GM06990 (cell line): ENCODE data around the gene MTRFR.

ENCODE experiments used
- DNase-seq: peaks from one replicate; pipeline ENCODE4 v3.0.0-alpha.2; 2011; ENCODE audit not compliant: insufficient read length; ENCODE audit errors: extremely low read depth
- H3K27me3 ChIP-seq: replicated peaks from 2 replicates; pipeline ENCODE4 v1.6.0; 2011; ENCODE audit warnings: low read length; ENCODE audit not compliant: control insufficient read depth, insufficient read depth
- H3K36me3 ChIP-seq: 2 replicates; pipeline ENCODE4 v1.5.1; 2011; ENCODE audit warnings: low read length; ENCODE audit not compliant: control insufficient read depth, insufficient read depth
- H3K4me3 ChIP-seq: replicated peaks from 2 replicates; pipeline ENCODE4 v1.5.1; 2011; ENCODE audit warnings: low read depth, mild to moderate bottlenecking, control low read depth, low read length
- TF ChIP-seq, protein P1 (sequence below): IDR thresholded peaks from 2 replicates; pipeline ENCODE4 v1.5.1; 2011; ENCODE audit warnings: low read length, control low read depth, mild to moderate bottlenecking, inconsistent platforms; ENCODE audit not compliant: insufficient read depth, poor library complexity, severe bottlenecking

Gene MTRFR

GRCh38 chr12:123267991-123268843 lies 35.0 kb downstream of the MTRFR start:
- TF ChIP-seq, protein P1, sequence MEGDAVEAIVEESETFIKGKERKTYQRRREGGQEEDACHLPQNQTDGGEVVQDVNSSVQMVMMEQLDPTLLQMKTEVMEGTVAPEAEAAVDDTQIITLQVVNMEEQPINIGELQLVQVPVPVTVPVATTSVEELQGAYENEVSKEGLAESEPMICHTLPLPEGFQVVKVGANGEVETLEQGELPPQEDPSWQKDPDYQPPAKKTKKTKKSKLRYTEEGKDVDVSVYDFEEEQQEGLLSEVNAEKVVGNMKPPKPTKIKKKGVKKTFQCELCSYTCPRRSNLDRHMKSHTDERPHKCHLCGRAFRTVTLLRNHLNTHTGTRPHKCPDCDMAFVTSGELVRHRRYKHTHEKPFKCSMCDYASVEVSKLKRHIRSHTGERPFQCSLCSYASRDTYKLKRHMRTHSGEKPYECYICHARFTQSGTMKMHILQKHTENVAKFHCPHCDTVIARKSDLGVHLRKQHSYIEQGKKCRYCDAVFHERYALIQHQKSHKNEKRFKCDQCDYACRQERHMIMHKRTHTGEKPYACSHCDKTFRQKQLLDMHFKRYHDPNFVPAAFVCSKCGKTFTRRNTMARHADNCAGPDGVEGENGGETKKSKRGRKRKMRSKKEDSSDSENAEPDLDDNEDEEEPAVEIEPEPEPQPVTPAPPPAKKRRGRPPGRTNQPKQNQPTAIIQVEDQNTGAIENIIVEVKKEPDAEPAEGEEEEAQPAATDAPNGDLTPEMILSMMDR, result no peak
- no peaks in the 10 kb centered on the region for H3K27me3 ChIP-seq
- H3K4me3 ChIP-seq, result no peak overlapping the region
- no peak for DNase-seq
- no peaks in the 10 kb centered on the region; the same call in none of the 2 replicates for H3K36me3 ChIP-seq

- H3K4me3 ChIP-seq, result no peak overlapping the region
- DNase-seq, result no peak
- no peaks in the 10 kb centered on the region; the same call in 1 of the 2 replicates for H3K36me3 ChIP-seq
- no peaks in the 10 kb centered on the region for H3K27me3 ChIP-seq
- TF ChIP-seq, protein P1, result no peak
These were observed 35.6 kb downstream of the MTRFR start for GRCh38 chr12:123268850-123269249.

DNA sequence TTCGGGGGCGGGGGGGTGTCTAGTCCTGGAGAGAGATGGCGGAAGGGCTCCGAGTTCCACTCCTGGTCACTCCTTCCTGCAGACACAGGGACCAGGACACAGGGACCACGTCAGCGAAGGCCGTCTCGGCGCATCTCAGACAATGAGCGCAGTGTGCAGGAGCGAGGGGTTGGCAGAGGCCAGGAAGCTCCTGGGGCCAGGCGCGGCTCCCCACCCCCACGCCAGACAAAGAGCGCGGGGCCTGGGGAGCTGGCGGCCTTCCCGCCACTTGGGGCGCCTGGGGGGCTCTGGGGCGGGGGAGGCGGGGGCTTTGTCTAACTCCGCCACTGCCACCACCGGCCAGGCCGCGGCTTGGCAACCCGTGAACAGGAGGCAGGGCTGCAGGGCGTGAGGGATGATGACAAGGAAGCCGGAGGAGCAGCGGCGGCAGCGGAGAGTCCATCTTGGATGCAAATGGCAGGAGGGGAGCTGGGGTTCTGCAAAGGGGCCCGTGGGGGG lies 36.2 kb downstream of the MTRFR start:
- TF ChIP-seq, protein P1, result peak; percentile 21
- H3K36me3 ChIP-seq, result no peaks in the 10 kb centered on the region; the same call in 1 of the 2 replicates
- DNase-seq, result peak; percentile 65
- H3K27me3 ChIP-seq, result no peaks in the 10 kb centered on the region
- H3K4me3 ChIP-seq, result peak overlapping the region; percentile 77

- H3K4me3 ChIP-seq, result peak overlapping the region; percentile 77
- TF ChIP-seq, protein P1, result no peak
- H3K36me3 ChIP-seq, result no peaks in the 10 kb centered on the region; the same call in 1 of the 2 replicates
- H3K27me3 ChIP-seq, result no peaks in the 10 kb centered on the region
- no peak for DNase-seq
These were observed 36.6 kb downstream of the MTRFR start for GRCh38 chr12:123269896-123270213.

DNA sequence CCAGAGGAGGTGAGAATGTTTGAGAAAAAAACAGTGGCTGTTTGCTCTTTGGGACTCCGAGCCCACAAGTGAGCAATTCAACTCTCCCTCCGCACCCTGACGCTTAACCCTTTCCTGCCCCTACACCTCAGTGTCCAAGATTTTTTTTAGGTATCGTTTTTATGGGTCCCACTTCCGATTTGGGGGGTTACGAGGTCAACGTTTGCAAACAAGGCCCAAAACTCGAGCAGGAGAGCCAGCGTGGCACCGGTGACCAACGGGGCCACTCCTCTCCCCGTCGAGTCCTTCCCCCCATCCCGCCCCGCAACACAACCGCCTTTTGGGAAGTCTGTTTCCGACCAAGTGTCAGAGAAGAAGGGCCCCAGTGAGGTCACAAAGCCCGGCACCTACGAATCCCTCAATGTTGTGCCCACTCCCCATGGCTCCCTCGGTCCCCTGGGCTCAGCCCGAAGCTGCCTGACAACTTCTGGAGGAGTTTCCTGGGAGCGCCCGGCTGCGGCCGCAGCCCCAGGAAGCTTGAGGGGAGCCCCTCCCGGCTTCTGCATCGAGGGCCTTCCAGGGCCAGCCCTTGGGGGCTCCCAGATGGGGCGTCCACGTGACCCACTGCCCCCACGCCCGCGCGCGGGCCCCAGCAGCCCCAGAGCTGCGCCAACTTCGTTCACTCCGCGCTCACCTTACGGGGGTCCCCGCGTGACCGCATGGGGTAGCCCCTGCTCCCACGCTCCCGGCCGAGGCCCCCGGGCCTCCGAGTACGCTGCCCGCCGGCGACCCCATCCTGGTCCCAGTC lies 37.2 kb downstream of the MTRFR start:
- no peaks in the 10 kb centered on the region for H3K27me3 ChIP-seq
- TF ChIP-seq, protein P1, result no peak
- H3K36me3 ChIP-seq, result no peaks in the 10 kb centered on the region
- DNase-seq, result peak; percentile 46
- H3K4me3 ChIP-seq, result peak overlapping the region; percentile 77
